ENCODE results near the gene MET. TPM values are rescaled to one million over a fixed set of nuclear protein-coding genes. Genes with fewer than 3 reads are reported as not detected.

Gene MET
- total RNA-seq, 1 experiment from 2014 or later, result 5.0 TPM

DNA sequence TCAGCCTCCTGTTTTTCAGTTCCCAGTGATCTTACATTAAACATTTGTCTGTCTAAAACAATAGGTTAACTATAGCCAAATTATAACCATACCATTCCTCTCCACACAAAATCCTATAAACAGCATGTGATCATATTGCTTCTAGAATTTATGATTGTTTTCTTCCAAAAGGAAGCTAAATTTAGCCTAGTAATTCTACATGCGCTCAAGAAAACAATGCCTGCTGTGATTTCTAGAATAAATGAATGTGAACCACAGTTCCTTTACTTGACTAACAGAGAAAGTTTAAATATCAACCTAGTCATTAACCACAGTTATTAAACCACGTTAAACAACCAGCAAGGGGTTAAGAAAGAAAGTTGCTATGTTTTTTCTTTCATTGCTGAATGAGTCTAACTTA is 26.4 kb downstream of the MET start:
- no peak overlapping the region for H3K4me2 ChIP-seq (ENCODE audit: insufficient read depth, insufficient read length, low read length)
- H3K4ac ChIP-seq (ENCODE audit: low read depth, low read length), result no peak overlapping the region
- H2BK15ac ChIP-seq (ENCODE audit: low read depth, low read length), result no peak overlapping the region
- WGBS (ENCODE audit: extremely low coverage, insufficient read length, low lambda C conversion rate), result no CpG with 5 or more reads among the region's 2 CpGs
- no peaks in the 10 kb centered on the region for H3K23me2 ChIP-seq (ENCODE audit: insufficient read length, low read depth, low read length, poor library complexity, severe bottlenecking)
- Mint-ChIP-seq H3K9me3 (no peaks in the 10 kb centered on the region), H3K27ac (no peak overlapping the region), H3K36me3 (ENCODE audit: insufficient read depth in 1 of 3, low read depth in 3 of 3) (no peaks in the 10 kb centered on the region), H3K4me1 (peaks cover 11% of the 10 kb centered on the region in 2 experiments), H3K27me3 (ENCODE audit: low read depth) (no peaks in the 10 kb centered on the region), H3K4me3 (no peak overlapping the region)
- TF ChIP-seq, protein P1, sequence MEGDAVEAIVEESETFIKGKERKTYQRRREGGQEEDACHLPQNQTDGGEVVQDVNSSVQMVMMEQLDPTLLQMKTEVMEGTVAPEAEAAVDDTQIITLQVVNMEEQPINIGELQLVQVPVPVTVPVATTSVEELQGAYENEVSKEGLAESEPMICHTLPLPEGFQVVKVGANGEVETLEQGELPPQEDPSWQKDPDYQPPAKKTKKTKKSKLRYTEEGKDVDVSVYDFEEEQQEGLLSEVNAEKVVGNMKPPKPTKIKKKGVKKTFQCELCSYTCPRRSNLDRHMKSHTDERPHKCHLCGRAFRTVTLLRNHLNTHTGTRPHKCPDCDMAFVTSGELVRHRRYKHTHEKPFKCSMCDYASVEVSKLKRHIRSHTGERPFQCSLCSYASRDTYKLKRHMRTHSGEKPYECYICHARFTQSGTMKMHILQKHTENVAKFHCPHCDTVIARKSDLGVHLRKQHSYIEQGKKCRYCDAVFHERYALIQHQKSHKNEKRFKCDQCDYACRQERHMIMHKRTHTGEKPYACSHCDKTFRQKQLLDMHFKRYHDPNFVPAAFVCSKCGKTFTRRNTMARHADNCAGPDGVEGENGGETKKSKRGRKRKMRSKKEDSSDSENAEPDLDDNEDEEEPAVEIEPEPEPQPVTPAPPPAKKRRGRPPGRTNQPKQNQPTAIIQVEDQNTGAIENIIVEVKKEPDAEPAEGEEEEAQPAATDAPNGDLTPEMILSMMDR (conservative IDR thresholded peaks at IDR 0.05), result no peak
- H2AFZ ChIP-seq (ENCODE audit: low read length), result no peak overlapping the region
- H3K79me1 ChIP-seq (ENCODE audit: insufficient read depth, low read depth, low read length, poor library complexity, severe bottlenecking), result no peaks in the 10 kb centered on the region
- H3K18ac ChIP-seq (ENCODE audit: insufficient read length, low read depth, low read length), result no peak overlapping the region
- H4K91ac ChIP-seq (ENCODE audit: insufficient read length, low read depth, low read length), result no peak overlapping the region
- H2BK120ac ChIP-seq (ENCODE audit: low read depth, low read length, poor library complexity, severe bottlenecking), result no peak overlapping the region
- H3K4me1 ChIP-seq (ENCODE audit: insufficient read depth, low read length), result no peaks in the 10 kb centered on the region
- H3T11ph ChIP-seq (ENCODE audit: low read length), result no peak overlapping the region
- no peak overlapping the region for H4K5ac ChIP-seq (ENCODE audit: insufficient read length, low read depth, low read length)
- no peak overlapping the region for H3K23ac ChIP-seq (ENCODE audit: insufficient read length, low read depth, low read length)
- H4K20me1 ChIP-seq (ENCODE audit: control insufficient read depth, insufficient read depth, insufficient read length), result no peaks in the 10 kb centered on the region
- H3K79me2 ChIP-seq (ENCODE audit: insufficient read depth, low read length), result no peaks in the 10 kb centered on the region
- no peak overlapping the region for H2BK20ac ChIP-seq (ENCODE audit: low read depth, low read length, poor library complexity, severe bottlenecking)
- H4K8ac ChIP-seq (replicated peaks; ENCODE audit: insufficient read length, low read depth, low read length), result no peak overlapping the region
- no peak for DNase-seq
- H3K27me3 ChIP-seq (ENCODE audit: insufficient read depth, low read length), result no peaks in the 10 kb centered on the region
- H3K27ac ChIP-seq (ENCODE audit: insufficient read length, low read depth, low read length), result no peak overlapping the region
- H3K56ac ChIP-seq (ENCODE audit: insufficient read length, low read depth, low read length), result no peak overlapping the region
- no peak overlapping the region for H2BK12ac ChIP-seq (ENCODE audit: insufficient read length, low read depth, low read length)
- H3K9me3 ChIP-seq (ENCODE audit: control insufficient read depth, low read depth, low read length), result no peaks in the 10 kb centered on the region
- H2BK5ac ChIP-seq (ENCODE audit: insufficient read length, low read length), result no peak overlapping the region
- H3K9ac ChIP-seq (ENCODE audit: extremely low read depth, insufficient read length, low read length), result no peak overlapping the region
- no peak overlapping the region for H2AK5ac ChIP-seq (ENCODE audit: insufficient read length, low read length)
- no peak overlapping the region for H3K14ac ChIP-seq (ENCODE audit: insufficient read depth, low read length)

All from H9 (cell line).